ENCODE measurements around the gene CEBPZ.

- TF ChIP-seq CTCF (IDR thresholded peaks at IDR 0.05 in 2 of 3, conservative IDR thresholded peaks at IDR 0.05 in 1 of 3; ENCODE audit: control insufficient read depth in 2 of 3, extremely low read depth in 1 of 3, insufficient read depth in 1 of 3, low read depth in 3 of 3, low read length in 3 of 3), result no peak
- no peak for TF ChIP-seq KDM1A (IDR thresholded peaks at IDR 0.05; ENCODE audit: borderline replicate concordance)
- no peak for TF ChIP-seq EP300 (IDR thresholded peaks at IDR 0.05; ENCODE audit: borderline replicate concordance in 1 of 2, control insufficient read depth in 1 of 2, low read depth in 2 of 2, low read length in 2 of 2)
- TF ChIP-seq GABPA (IDR thresholded peaks at IDR 0.05; ENCODE audit: low read depth), result no peak
- no peak for TF ChIP-seq CHD2 (IDR thresholded peaks at IDR 0.05; ENCODE audit: borderline replicate concordance, low read depth, low read length)
- TF ChIP-seq KAT2A (conservative IDR thresholded peaks at IDR 0.05; ENCODE audit: control insufficient read depth, low read depth, low read length), result no peak
- TF ChIP-seq ETV6 (conservative IDR thresholded peaks at IDR 0.05 in 1 of 2, IDR thresholded peaks at IDR 0.05 in 1 of 2; ENCODE audit: borderline replicate concordance in 1 of 2, low read depth in 1 of 2), result no peak
- TF ChIP-seq FOS (IDR thresholded peaks at IDR 0.05; ENCODE audit: borderline replicate concordance, extremely low read depth, insufficient read length), result no peak
- TF ChIP-seq DPF2 (IDR thresholded peaks at IDR 0.05), result no peak
- TF ChIP-seq ASH2L (IDR thresholded peaks at IDR 0.05; ENCODE audit: borderline replicate concordance, low read depth), result no peak
- TF ChIP-seq TAF1 (IDR thresholded peaks at IDR 0.05; ENCODE audit: borderline replicate concordance, low read depth, low read length), result no peak
- no peak for TF ChIP-seq TCF12 (IDR thresholded peaks at IDR 0.05; ENCODE audit: low read depth, low read length)
- no peak for TF ChIP-seq ZZZ3 (IDR thresholded peaks at IDR 0.05; ENCODE audit: control insufficient read depth, insufficient read length, low read depth)
- TF ChIP-seq IRF4 (IDR thresholded peaks at IDR 0.05; ENCODE audit: low read depth, low read length), result no peak
These were observed 2.6 kb downstream of the CEBPZ start for GRCh38 chr2:37228788-37229187.
